ENCODE measurements around the gene SP140.

DNA sequence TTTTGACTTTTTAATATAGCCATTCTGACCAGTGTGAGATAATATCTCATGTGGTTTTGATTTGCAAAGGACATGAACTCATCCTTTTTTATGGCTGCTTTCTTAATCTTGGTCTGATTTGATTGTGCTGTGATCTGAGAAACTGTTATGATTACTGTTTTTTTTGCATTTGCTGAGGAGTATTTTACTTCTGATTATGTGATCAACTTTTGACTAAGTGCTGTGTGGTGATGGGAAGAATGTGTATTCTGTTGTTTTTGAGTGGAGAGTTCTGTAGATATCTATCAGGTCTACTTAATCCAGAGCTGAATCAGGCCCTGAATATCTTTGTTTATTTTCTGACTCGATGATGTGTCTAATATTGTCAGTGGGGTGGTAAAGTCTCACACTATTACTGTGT lies 118.2 kb downstream of the SP140 start:
- TF ChIP-seq POLR2A (IDR thresholded peaks at IDR 0.05) = no peak
- TF ChIP-seq, protein P1, sequence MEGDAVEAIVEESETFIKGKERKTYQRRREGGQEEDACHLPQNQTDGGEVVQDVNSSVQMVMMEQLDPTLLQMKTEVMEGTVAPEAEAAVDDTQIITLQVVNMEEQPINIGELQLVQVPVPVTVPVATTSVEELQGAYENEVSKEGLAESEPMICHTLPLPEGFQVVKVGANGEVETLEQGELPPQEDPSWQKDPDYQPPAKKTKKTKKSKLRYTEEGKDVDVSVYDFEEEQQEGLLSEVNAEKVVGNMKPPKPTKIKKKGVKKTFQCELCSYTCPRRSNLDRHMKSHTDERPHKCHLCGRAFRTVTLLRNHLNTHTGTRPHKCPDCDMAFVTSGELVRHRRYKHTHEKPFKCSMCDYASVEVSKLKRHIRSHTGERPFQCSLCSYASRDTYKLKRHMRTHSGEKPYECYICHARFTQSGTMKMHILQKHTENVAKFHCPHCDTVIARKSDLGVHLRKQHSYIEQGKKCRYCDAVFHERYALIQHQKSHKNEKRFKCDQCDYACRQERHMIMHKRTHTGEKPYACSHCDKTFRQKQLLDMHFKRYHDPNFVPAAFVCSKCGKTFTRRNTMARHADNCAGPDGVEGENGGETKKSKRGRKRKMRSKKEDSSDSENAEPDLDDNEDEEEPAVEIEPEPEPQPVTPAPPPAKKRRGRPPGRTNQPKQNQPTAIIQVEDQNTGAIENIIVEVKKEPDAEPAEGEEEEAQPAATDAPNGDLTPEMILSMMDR (IDR thresholded peaks at IDR 0.05) = no peak
- TF ChIP-seq POLR2AphosphoS5 (IDR thresholded peaks at IDR 0.05; ENCODE audit: insufficient read depth in 1 of 2, low read depth in 1 of 2) = no peak

Data from vagina (tissue), 2 donors.